ENCODE data around the gene CACNA2D1.

The CACNA2D1 gene

DNA sequence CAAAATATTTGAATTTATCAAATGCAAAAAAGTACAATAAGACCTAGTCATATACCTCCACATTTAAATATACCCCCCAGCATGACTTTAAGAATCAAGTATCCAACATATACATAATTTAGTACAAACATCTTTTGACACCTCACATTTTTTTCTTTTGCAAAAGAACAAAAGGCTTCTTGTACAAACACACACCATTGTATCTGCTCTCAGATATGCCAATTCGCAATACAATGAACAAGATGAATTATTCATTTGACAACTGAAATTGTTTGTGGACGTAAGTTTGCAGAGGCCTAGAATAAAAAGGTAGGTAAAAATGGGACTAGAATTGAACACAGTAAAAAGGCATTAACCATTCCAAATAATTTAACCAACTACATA is 154.4 kb downstream of the CACNA2D1 start:
- DNase-seq (ENCODE audit: low spot score), result no peak
- FAIRE-seq, result peak; percentile 68

DNA sequence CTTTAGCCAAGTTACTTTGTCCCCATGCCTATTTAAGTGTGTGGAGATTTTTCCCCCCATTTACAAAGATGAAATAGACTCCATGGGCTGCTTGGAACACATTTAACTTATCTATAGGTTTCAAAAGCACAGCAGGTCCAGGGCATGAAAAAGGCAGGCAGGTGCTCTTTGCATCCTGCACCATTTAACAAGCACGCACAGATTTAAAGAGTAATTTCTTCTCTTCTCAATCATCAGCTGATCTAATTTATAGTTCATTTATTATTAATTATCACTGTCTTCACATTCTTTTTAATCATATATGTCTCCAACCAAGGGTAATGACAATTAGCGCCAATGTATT is 156.8 kb downstream of the CACNA2D1 start:
- FAIRE-seq, result no peak
- no peak for DNase-seq (ENCODE audit: low spot score)

DNA sequence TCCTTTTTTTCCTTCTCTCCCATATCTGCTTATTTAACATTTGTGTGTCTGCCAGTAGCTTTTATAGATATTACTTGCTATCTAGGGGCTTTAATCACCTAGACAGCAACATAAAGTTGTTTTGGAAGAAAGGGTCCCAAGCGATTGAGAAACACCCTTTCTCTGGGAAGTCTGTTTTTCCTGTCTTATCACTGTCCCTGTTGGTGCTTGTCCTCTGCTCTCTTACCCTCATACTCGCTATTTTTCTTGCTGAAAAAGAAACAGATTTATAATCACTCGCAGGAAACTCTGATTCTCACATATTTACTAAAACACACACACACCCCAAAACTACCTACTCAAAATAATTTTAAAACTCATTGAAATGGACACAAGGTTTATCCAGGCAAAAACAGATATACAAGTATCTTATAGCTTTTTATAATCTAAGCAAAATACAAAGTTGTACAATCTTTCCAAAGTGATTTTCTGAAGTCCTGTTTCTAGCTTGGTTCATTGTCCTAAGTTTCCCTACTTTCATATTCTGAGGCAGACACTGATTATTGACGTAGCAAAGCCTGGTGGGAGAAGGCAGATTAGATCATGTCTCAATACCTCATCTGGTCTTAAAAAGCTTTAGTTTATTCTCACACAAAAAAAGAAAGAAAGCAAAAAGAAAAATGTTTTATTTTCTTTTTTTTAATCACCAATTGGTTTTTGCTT is 157.3 kb downstream of the CACNA2D1 start:
- FAIRE-seq, result no peak
- DNase-seq (ENCODE audit: low spot score), result no peak

DNA sequence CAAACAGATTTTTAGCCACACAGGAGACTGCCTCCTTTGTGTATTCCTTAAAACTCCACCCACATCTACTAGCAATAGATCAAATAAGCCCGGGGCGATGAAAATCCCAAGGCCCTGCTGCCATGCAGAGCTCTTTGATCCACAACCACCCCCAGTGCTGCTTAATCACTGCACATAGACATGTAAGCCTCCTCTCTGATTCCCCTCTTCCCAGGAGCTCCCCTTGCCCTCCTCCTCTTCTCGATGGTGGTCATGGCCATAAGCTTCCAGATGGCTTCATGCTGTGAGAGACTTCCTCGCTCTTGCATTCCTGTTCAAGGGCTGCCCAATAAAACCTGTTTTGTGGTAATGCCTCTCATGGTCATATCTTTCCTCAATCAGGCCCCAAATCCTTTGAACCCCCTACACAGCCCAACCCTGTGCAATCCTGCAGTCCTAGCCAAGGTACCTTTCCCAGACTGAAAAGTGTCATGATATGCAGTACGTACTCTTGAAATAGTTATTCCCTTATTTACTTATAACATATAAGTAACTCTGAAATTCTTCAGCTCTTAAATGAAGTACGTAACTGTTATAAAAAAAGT is 158.5 kb downstream of the CACNA2D1 start:
- DNase-seq (ENCODE audit: low spot score), result no peak
- FAIRE-seq, result no peak

DNA sequence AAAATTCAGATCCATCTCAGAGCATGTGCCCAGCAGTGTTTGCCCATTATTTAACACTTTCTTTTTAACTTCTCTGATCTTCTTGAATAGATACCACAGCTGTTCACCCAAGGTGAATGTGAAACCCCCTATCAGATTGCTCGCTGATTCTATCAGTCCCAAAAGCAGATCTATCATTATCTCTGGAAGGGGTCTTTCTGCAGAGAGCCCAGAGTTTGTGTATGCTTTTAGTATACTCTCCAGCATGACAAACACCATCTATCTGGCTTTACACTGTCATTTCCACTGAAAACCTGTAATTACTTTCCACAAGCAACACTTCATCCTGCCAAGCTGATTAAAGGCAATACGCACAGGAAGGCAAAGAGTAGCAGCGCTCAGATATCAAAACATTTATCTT is 168.2 kb downstream of the CACNA2D1 start:
- no peak for FAIRE-seq

DNA sequence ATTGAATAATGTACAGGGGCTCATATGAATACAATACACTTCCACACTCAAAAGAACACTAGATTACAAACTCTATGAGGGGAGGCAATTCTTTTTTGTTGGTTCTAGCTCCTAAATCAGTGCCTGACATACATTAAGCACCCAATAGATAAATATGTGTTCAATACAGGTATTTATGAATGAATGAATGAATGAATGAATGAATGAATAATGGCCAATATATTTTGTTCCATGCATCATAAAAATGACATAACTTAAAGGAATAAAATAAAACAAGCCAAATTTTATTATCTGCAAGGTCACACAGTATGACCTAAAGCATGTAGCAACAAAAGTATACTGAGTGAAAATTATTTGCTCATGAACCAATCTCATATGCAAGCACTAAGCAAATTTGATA is 168.9 kb downstream of the CACNA2D1 start:
- no peak for FAIRE-seq
- DNase-seq (ENCODE audit: low spot score), result no peak

More for the DNA sequence above, 168.2 kb downstream of the CACNA2D1 start:
- no peak for DNase-seq (ENCODE audit: low spot score)

DNA sequence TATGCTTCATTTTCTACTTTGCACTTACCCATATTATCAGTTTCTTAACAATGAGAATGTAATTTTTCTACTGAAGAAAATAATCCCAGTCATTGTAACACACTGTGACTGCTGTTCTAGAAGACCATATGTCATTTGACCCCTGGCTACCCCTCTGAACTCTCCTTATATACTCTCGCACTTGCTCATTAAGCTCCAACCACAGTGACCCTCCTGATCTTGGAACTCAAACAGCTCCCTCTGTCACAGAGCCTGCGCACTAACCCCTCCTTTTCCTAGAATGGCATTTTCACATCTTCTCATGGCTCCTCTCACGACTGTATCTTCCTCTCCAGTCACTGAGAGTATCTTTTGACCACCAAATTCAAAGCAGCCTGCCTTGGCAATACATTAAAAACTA is 169.7 kb downstream of the CACNA2D1 start:
- FAIRE-seq (no peak), DNase-seq (ENCODE audit: low spot score) (no peak)

DNA sequence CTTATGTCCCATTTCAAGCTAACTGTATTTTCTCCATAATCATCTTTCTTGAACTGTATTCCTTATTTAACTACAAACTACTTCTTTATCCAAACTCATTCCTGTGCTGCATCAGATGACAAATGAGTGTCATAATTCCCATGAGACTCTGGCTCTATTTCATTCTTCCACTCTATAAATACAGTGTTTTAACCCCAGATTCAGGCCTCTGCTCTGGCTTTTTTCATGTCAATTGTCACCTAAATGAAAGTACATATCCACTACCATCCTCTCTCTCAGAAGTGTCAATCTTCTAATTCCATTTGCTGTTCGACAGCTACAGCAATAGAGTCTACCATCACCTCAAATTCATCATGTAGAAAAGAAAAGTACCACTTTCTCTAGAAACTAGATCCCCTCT is 172.7 kb downstream of the CACNA2D1 start:
- no peak for DNase-seq (ENCODE audit: low spot score)
- no peak for FAIRE-seq

DNA sequence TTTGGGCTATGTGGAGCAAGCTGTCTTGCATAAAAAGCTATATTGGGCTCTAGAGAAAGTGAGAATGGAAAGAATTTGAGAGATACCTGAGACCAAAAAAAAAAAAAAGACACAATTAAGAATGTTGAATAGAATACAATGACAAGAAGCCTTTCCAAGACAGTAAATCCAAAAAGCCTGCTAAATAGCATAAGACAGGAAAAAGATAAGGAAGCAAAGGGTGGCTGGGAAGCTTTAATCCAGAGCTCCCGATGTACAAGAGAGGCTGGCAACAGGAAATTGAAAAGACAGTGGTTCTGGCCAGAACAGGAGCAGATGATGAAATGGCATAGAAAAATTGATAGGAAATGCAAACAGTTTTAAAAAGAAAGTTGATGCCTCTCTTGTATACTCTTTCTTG is 174.9 kb downstream of the CACNA2D1 start:
- DNase-seq (ENCODE audit: low spot score) (no peak), FAIRE-seq (no peak)

DNA sequence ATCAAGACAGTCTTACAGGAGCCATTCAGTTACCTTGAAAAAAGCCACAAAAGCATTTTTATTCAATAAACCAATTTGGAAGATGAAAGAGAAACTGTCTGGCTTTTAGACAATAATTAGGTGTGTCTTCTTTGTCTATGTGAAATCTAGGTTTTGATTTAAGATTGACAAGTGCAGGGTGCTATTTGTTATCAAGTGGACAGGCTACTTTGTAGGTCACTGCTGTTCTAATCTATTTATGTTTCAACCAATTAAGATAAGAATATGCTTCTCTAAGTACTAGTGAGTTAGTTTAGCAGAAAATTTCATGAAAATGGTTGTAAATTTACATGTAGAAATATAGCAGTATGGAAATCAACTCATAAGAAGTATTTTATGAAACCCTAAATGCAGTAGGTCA is 177.5 kb downstream of the CACNA2D1 start:
- FAIRE-seq (no peak), DNase-seq (ENCODE audit: low spot score) (no peak)

DNA sequence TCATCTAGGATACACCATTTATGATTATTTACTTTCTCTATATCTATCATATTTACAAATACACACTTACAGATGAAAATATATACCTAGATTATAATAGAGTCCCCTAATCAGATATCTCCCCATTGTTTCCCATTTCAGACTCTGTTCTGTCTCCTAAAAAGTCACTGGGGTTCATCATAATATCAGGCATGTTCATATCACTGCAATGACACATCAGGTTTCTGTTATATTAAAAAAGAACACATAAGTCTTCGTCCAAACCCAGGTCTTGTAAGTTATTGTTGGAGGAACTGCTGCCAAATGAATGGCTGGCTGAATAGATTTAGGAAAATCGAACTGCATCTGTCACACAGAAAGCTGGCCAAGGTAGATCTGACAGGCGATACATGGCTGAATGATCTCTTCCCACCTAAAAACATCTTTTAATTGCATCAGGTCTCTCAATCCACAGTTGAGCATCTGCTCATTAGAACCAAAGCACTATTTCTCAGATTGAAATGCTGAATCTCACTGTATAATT is 178.7 kb downstream of the CACNA2D1 start:
- FAIRE-seq, result no peak
- no peak for DNase-seq (ENCODE audit: low spot score)

DNA sequence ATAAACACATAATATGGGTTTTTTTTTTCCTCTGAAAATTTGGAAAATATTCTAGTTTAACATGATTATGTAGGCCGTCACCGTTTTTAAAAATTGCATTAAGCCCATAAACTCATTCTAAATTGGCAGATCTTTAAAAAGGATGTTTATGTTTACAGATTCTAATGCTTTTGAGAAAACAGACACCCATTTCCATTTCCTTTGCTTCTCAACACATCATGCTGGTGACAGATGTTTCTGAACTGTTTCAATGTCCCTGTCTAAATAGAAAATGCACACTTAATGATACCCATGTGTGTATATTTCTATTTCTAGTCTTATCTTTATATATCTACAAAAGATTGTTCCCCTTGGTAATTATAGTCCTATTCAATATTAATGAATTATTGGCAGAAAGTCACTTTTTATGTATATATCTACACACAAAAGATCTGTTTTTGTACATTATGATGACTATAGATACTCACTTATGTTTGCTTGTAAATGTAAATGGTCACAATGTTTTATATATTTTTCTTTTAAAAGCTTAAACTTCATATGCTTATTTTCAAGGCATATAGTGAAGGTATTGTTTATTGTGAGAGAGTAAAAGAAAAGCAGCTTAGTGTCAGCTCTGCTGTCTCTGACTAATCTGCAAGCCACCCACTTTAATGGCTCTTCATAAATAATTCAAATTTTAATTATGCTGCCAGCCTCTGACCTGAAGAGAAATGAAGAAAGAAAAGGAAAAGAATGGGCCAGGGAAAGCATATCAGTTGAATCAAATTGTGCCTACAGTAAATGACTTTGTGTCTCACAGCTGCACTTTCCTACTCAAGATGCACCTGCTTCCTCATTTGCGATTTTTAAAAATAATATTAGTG is 179.4 kb downstream of the CACNA2D1 start:
- FAIRE-seq, result no peak
- no peak for DNase-seq (ENCODE audit: low spot score)

DNA sequence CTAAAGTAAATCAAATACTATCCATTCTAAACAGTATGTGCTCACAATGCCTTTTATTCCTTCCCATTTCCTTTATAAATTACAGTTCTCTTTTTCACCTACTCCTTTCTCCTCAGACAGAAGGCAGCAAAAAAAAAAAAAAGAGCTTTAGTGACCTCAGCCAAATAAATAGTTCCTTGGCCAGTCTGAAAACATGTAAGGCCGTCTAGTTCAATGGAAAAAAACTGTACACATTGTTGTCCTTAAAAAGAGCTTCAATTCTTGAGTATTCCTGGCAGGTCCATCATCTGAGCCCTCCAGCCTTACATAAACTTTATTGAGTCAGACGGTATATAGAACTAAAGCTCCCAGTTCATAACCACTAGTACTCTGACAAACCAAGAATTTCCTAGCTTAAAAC is 185.4 kb downstream of the CACNA2D1 start:
- FAIRE-seq (no peak), DNase-seq (ENCODE audit: low spot score) (no peak)

DNA sequence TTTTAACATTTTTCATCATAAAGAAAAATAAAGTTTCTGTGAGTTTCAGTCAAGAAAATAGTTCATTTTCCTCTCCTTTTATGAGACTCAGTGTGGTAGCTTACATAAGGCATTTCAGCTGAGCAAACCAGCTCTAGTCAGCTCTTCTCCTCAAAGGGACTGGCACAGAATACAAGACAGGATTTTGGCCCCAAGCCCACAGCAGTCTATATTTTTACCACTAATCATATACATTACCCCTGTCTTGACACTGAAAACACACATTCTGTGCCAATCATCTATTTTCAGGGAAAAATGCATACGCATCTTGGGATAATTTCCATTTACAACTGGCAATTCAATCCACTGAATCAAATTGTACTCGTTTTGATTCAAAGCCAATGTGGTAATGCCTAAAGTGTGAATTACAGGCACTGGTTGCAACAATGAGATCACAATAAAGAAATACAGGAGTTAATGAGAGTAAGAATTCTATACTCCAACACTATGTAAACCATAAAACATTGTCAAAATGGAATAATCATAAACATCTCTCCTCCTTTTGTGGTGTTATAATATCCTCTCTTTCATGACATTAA is 186.4 kb downstream of the CACNA2D1 start:
- no peak for FAIRE-seq

DNA sequence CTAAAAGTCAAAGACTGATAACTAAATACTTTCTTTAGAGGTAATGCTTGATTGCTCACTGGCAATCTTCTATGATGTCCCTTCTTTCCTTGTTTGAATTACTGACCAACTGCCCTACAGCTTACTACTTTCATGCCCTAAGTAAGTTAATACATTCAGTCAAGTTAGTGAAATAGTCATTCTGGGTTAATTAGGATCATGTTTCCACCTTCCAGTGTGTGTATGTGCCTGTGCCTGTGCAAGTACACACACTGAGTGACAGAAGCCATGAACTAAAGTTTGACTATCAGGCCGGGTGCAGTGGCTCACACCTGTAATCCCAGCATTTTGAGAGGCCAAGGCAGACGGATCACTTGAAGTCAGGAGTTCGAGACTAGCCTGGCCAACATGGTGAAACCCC is 187.9 kb downstream of the CACNA2D1 start:
- no peak for DNase-seq (ENCODE audit: low spot score)
- FAIRE-seq, result no peak

More for the DNA sequence above, 186.4 kb downstream of the CACNA2D1 start:
- no peak for DNase-seq (ENCODE audit: low spot score)

DNA sequence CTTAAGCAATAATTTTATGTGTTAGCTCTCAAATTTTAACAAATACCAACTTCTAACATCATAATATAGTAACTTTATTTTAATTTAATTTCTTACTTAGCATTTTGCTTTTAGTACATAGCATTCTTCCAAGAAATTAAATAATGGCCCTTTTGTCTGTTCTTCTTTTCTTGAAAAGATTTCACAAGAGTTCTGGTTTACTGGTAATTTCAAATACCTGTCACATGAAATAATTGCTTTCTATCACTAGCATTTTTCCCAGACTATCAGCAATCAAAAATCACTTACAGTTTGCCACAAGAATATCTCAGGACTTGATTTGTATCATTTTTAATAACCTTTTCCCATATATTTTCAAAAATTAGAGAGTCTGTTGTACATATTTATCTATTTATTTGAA is 193.0 kb downstream of the CACNA2D1 start:
- no peak for FAIRE-seq
- no peak for DNase-seq (ENCODE audit: low spot score)

DNA sequence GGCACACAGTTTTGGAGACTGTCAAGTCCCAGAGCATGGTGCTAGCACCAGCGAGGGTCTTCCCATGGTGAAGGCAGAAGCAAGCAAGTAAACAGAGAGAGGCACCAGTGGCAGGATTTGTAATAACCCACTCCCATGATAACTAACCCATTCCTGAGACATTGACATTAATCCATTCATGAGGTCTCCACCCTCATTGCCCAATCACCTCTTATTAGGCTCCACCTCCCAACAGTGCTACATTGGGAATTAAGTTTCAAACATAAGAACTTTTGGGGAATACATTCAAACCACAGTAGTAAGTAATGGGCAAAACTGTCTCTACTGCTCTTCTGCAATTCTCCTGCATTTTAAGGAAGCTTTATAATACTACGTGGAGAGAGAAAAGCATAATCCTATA is 193.6 kb downstream of the CACNA2D1 start:
- no peak for DNase-seq (ENCODE audit: low spot score)
- FAIRE-seq, result no peak

DNA sequence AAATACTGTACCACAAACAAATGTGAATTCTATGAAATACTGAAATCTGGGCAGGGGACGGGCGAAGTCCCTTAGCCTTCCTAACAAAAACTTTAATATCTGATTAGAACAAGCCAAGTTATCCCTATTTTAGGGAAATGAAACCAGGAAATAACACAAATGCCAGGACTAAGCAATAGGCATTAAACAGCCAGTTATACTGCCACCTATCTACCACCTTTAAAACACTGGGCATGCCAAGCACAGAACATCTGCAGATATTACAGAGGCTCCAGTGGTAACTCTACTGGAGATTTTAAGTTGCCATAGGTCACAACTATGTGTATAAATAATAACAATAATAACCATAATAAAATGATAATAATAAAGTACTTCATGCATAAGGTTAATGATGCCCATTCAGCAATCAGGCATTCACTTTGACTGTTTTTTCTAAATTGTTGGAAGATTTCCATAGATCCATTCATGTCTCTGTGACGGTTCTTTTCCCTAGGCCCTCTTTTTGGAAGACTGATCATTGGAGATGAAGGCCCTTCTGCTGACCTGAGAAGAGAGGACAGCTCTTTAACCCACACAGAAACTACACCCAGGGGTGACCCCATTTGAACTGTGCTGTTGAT is 195.7 kb downstream of the CACNA2D1 start:
- peak; percentile 42 for FAIRE-seq
- DNase-seq (ENCODE audit: low spot score), result peak; percentile 36

DNA sequence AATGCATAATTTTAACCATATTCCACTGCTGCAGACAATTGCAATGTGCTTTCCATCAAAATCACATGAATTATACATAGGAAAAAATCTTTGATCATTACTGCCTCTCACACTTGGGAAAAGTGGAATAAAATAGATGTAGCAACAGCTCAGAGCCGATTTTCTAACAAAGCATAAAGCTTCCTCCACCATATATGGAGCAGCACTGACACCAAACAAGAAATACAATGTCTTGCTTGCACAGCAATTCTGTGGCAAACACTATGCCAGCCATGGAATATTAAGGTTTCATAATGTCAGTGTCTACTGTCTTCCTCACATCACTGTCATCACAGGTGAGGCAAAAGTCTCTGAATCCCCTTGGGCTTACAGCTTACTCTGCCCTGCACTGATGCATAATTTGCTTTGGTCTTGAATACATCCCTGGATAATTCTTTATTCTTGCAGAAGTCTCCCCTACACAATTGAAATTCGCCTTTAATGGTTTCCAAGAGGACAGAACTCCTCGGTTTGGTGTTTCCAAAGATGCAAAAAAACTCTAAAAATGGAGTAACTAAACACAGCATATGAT is 198.5 kb downstream of the CACNA2D1 start:
- FAIRE-seq, result no peak

DNA sequence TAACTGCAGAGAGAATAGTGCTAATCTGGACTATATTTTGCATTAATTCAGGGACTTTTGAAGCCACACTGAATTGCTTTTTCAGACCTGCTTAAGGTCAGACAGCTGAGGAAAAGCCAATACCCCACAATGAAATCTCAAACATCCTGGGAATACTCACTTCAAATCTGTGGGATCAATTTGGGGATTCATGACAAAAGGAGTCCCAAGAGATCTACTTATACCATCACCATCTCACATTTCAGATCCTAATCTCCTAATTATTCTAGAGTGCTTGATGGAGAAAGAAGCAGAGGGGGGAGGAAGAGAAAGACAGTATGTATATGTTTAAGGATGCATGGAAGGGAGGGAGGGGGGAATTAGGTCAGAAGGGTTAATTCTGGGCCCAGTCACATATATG is 202.2 kb downstream of the CACNA2D1 start:
- FAIRE-seq, result no peak
- DNase-seq (ENCODE audit: low spot score), result no peak

More for the DNA sequence above, 198.5 kb downstream of the CACNA2D1 start:
- no peak for DNase-seq (ENCODE audit: low spot score)

DNA sequence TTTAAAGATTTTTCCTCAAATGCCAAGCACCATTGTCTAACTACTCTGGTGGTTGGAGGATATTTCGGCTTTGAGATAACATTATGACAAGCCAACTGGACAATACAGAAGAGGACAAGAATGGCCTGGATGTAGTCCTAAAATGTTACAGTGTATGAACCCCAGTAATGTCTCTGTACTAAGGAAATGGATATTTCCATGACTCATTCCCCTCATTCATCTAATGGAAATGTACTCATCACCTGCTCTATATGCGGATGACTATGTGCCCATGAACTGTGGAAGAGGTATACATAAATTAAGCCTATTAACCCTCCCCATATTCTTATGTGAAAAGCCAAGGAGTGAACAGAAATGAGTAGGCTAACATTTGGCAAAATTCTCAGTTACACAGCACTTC is 207.9 kb downstream of the CACNA2D1 start:
- FAIRE-seq, result no peak
- DNase-seq (ENCODE audit: low spot score), result no peak

All from urothelium cell line (cell line).